ENCODE measurements around the gene MARK3.

The MARK3 gene

GRCh38 chr14:103360548-103360947 lies 24.7 kb upstream of the MARK3 start:
- in situ Hi-C loops (cut with HindIII; ENCODE audit: low pct_ligation_motif_present, low pct_unique_long_range_greater_than_20kb, low sequenced_read_pairs), result no loop called here

GRCh38 chr14:103361867-103362266 lies 23.3 kb upstream of the MARK3 start:
- in situ Hi-C loops (cut with HindIII; ENCODE audit: low pct_ligation_motif_present, low pct_unique_long_range_greater_than_20kb, low sequenced_read_pairs), result no loop called here
- DNase-seq, result peak; percentile 34

More at GRCh38 chr14:103360548-103360947, 24.7 kb upstream of the MARK3 start:
- no peak for DNase-seq

- peak; percentile 57 for DNase-seq
- in situ Hi-C loops (cut with HindIII; ENCODE audit: low pct_ligation_motif_present, low pct_unique_long_range_greater_than_20kb, low sequenced_read_pairs), result no loop called here
Measured at GRCh38 chr14:103362780-103363179, 22.4 kb upstream of the MARK3 start.

- DNase-seq, result no peak
- in situ Hi-C loops (cut with HindIII; ENCODE audit: low pct_ligation_motif_present, low pct_unique_long_range_greater_than_20kb, low sequenced_read_pairs), result no loop called here
Measured at GRCh38 chr14:103366741-103367140, 18.5 kb upstream of the MARK3 start.

GRCh38 chr14:103367995-103368394 lies 17.2 kb upstream of the MARK3 start:
- DNase-seq, result no peak
- in situ Hi-C loops (cut with HindIII; ENCODE audit: low pct_ligation_motif_present, low pct_unique_long_range_greater_than_20kb, low sequenced_read_pairs), result no loop called here

GRCh38 chr14:103370087-103370486 lies 15.1 kb upstream of the MARK3 start:
- DNase-seq, result no peak
- in situ Hi-C loops (cut with HindIII; ENCODE audit: low pct_ligation_motif_present, low pct_unique_long_range_greater_than_20kb, low sequenced_read_pairs), result no loop called here

- no peak for DNase-seq
- in situ Hi-C loops (cut with HindIII; ENCODE audit: low pct_ligation_motif_present, low pct_unique_long_range_greater_than_20kb, low sequenced_read_pairs), result no loop called here
Measured at GRCh38 chr14:103372017-103372416, 13.2 kb upstream of the MARK3 start.

GRCh38 chr14:103372552-103373304 lies 12.5 kb upstream of the MARK3 start:
- in situ Hi-C loops (cut with HindIII; ENCODE audit: low pct_ligation_motif_present, low pct_unique_long_range_greater_than_20kb, low sequenced_read_pairs), result no loop called here
- peak; percentile 77 for DNase-seq

GRCh38 chr14:103374121-103374520 lies 11.1 kb upstream of the MARK3 start:
- in situ Hi-C loops (cut with HindIII; ENCODE audit: low pct_ligation_motif_present, low pct_unique_long_range_greater_than_20kb, low sequenced_read_pairs), result no loop called here
- DNase-seq, result no peak

- no peak for DNase-seq
- in situ Hi-C loops (cut with HindIII; ENCODE audit: low pct_ligation_motif_present, low pct_unique_long_range_greater_than_20kb, low sequenced_read_pairs), result no loop called here
Measured at GRCh38 chr14:103377522-103378037, 7.6 kb upstream of the MARK3 start.

GRCh38 chr14:103378038-103378854 lies 7.0 kb upstream of the MARK3 start:
- in situ Hi-C loops (cut with HindIII; ENCODE audit: low pct_ligation_motif_present, low pct_unique_long_range_greater_than_20kb, low sequenced_read_pairs), result no loop called here
- DNase-seq, result no peak

GRCh38 chr14:103380719-103381377 lies 4.4 kb upstream of the MARK3 start:
- in situ Hi-C loops (cut with HindIII; ENCODE audit: low pct_ligation_motif_present, low pct_unique_long_range_greater_than_20kb, low sequenced_read_pairs), result no loop called here
- DNase-seq, result no peak

- in situ Hi-C loops (cut with HindIII; ENCODE audit: low pct_ligation_motif_present, low pct_unique_long_range_greater_than_20kb, low sequenced_read_pairs), result no loop called here
- DNase-seq, result no peak
Measured at GRCh38 chr14:103382376-103382775, 2.8 kb upstream of the MARK3 start.

GRCh38 chr14:103384450-103385151 lies 614 bp upstream of the MARK3 start:
- in situ Hi-C loops (cut with HindIII; ENCODE audit: low pct_ligation_motif_present, low pct_unique_long_range_greater_than_20kb, low sequenced_read_pairs), result no loop called here
- no peak for DNase-seq

- in situ Hi-C loops (cut with HindIII; ENCODE audit: low pct_ligation_motif_present, low pct_unique_long_range_greater_than_20kb, low sequenced_read_pairs), result no loop called here
- peak; percentile 72 for DNase-seq
Measured at GRCh38 chr14:103385929-103386712, 906 bp downstream of the MARK3 start.

GRCh38 chr14:103386713-103387329 lies 1.6 kb downstream of the MARK3 start:
- peak; percentile 24 for DNase-seq
- in situ Hi-C loops (cut with HindIII; ENCODE audit: low pct_ligation_motif_present, low pct_unique_long_range_greater_than_20kb, low sequenced_read_pairs), result no loop called here

- in situ Hi-C loops (cut with HindIII; ENCODE audit: low pct_ligation_motif_present, low pct_unique_long_range_greater_than_20kb, low sequenced_read_pairs), result no loop called here
- DNase-seq, result no peak
Measured at GRCh38 chr14:103388664-103389063, 3.4 kb downstream of the MARK3 start.

Measured in ACHN (cell line).